RPMI8226 (cell line): ENCODE measurements around the gene TPST1.
"Not testable (repeated sequence)": the region's sequence is repeated elsewhere in the genome, so short reads cannot be mapped to it uniquely, and the experiment has no call there.

Source experiments
- DNase-seq: peaks from one replicate; pipeline ENCODE4 v3.0.0-alpha.2; 2015

Gene TPST1

GRCh38 chr7:66395128-66395571, 190.0 kb downstream of the TPST1 start:
- not testable (repeated sequence) for DNase-seq

GRCh38 chr7:66396052-66396451, 190.9 kb downstream of the TPST1 start:
- not testable (repeated sequence) for DNase-seq

GRCh38 chr7:66398841-66399240, 193.7 kb downstream of the TPST1 start:
- DNase-seq: not testable (repeated sequence)

GRCh38 chr7:66399566-66399965, 194.4 kb downstream of the TPST1 start:
- no peak for DNase-seq

GRCh38 chr7:66400400-66400799, 195.3 kb downstream of the TPST1 start:
- no peak for DNase-seq

GRCh38 chr7:66401126-66401525, 196.0 kb downstream of the TPST1 start:
- DNase-seq: not testable (repeated sequence)

GRCh38 chr7:66401932-66402331, 196.8 kb downstream of the TPST1 start:
- not testable (repeated sequence) for DNase-seq

GRCh38 chr7:66403564-66403963, 198.4 kb downstream of the TPST1 start:
- no peak for DNase-seq

- no peak for DNase-seq
These were observed 204.4 kb downstream of the TPST1 start for GRCh38 chr7:66409493-66409892.
